A549 (cell line): ENCODE data around the gene MCM5. TPM values are rescaled to one million over a fixed set of nuclear protein-coding genes. Genes with fewer than 3 reads are reported as not detected.

Experiments
- ATAC-seq, 2 experiments: fragments of 200-7000 bp in 1 of 2; fragments of >200 bp in 1 of 2; cut with Nextera tagmentation in 1 of 2; cut with Tn5 transposase in 1 of 2; 3 replicates each; pipeline versions ENCODE4 v1.8.0 to v1.9.1; 2018 to 2020; ENCODE audit warnings: mild to moderate bottlenecking in 1 of 2, moderate library complexity in 1 of 2
- CTCF ChIA-PET: fragments of 300-600 bp; sonication (Branson Sonifier 250); formaldehyde crosslinking; extraction: SDS; loops from one replicate; lab custom pipeline; 2021; ENCODE audit warnings: antibody characterized with exemption, inconsistent platforms; lab: Yijun Ruan, JAX
- POLR2A ChIA-PET: fragments of 350-600 bp; formaldehyde crosslinking; extraction: SDS; loops from one replicate; lab custom pipeline; 2021; ENCODE audit warnings: antibody characterized with exemption, inconsistent platforms; lab: Yijun Ruan, JAX
- DNase-seq, 2 experiments: peaks; one replicate each; pipeline versions ENCODE4 v3.0.0 to v3.0.0-alpha.2; 2011 to 2016; ENCODE audit warnings: low read depth in 1 of 2, low spot score in 1 of 2
- FAIRE-seq: peaks from 2 replicates; lab custom pipeline; 2011; peaks lifted over from hg19 to GRCh38; lab: Jason Lieb, UNC
- H3K27ac ChIP-seq, 2 experiments: fragments of >200 bp; sonication (Bioruptor Twin); formaldehyde crosslinking; 3 replicates each; pipeline ENCODE4 v1.5.1; 2016 to 2017
- H3K4me1 ChIP-seq: fragments of >200 bp; sonication (Bioruptor Twin); formaldehyde crosslinking; 3 replicates; pipeline ENCODE4 v1.6.1; 2016
- H3K4me2 ChIP-seq: fragments of >200 bp; sonication (Bioruptor Twin); formaldehyde crosslinking; 3 replicates; pipeline ENCODE4 v1.6.1; 2016
- H3K4me3 ChIP-seq: fragments of >200 bp; sonication (Bioruptor Twin); formaldehyde crosslinking; 3 replicates; pipeline ENCODE4 v1.5.1; 2016
- H3K9me3 ChIP-seq: fragments of >200 bp; sonication (Bioruptor Twin); formaldehyde crosslinking; 3 replicates; pipeline ENCODE4 v1.6.1; 2016
- CEBPB ChIP-seq, 2 experiments: fragments of >200 bp in 1 of 2; sonication (Bioruptor Twin) in 1 of 2; formaldehyde crosslinking in 1 of 2; IDR thresholded peaks; 2 replicates each; pipeline ENCODE4 v1.6.1; 2012 to 2016
- CHD2 ChIP-seq: fragments of 150-350 bp; IDR thresholded peaks from 2 replicates; pipeline ENCODE4 v1.6.1; 2014; ENCODE audit warnings: low read length; ENCODE audit not compliant: partially characterized antibody
- EHF ChIP-seq: fragments of 250-450 bp; sonication (Bioruptor Pico); IDR thresholded peaks from 2 replicates; pipeline ENCODE4 v1.5.0; 2020; ENCODE audit warnings: mild to moderate bottlenecking
- FOSB ChIP-seq: fragments of 250-450 bp; sonication (Bioruptor Pico); IDR thresholded peaks from 2 replicates; pipeline ENCODE4 v1.5.0; 2020; ENCODE audit warnings: mild to moderate bottlenecking, moderate library complexity
- FOSL2 ChIP-seq, 2 experiments: fragments of 450-650 bp in 1 of 2; fragments of >200 bp in 1 of 2; sonication (Bioruptor Twin) in 1 of 2; formaldehyde crosslinking; IDR thresholded peaks; 2 replicates each; pipeline versions ENCODE4 v1.5.0 to v1.6.1; 2016 to 2020; ENCODE audit warnings: mild to moderate bottlenecking in 1 of 2, moderate library complexity in 1 of 2
- GATA3 ChIP-seq: IDR thresholded peaks from 2 replicates; pipeline ENCODE4 v1.6.1; 2012; ENCODE audit warnings: borderline replicate concordance
- HEYL ChIP-seq: fragments of 250-450 bp; sonication (Bioruptor Pico); IDR thresholded peaks from 2 replicates; pipeline ENCODE4 v1.8.0; 2021; ENCODE audit warnings: mild to moderate bottlenecking, moderate library complexity
- HOXB5 ChIP-seq: fragments of 250-450 bp; sonication (Bioruptor Pico); IDR thresholded peaks from 2 replicates; pipeline ENCODE4 v1.5.0; 2020; ENCODE audit warnings: mild to moderate bottlenecking, moderate library complexity
- KDM1A ChIP-seq: fragments of 200-600 bp; sonication (generic); IDR thresholded peaks from 2 replicates; pipeline ENCODE4 v1.6.1; 2016; ENCODE audit warnings: low read depth, mild to moderate bottlenecking
- MAFK ChIP-seq: fragments of 450-650 bp; IDR thresholded peaks from 2 replicates; pipeline ENCODE4 v1.6.1; 2014; ENCODE audit not compliant: partially characterized antibody
- MYC ChIP-seq: IDR thresholded peaks from 2 replicates; pipeline ENCODE4 v1.6.1; 2012; ENCODE audit warnings: mild to moderate bottlenecking, inconsistent platforms, low read length, improper control_type of control experiment, borderline replicate concordance
- NFE2L2 ChIP-seq: fragments of 150-350 bp; conservative IDR thresholded peaks from 2 replicates; pipeline ENCODE4 v1.6.1; 2014; ENCODE audit warnings: low read length
- POLR2A ChIP-seq: IDR thresholded peaks from 2 replicates; pipeline ENCODE4 v1.6.1; 2012; ENCODE audit warnings: mild to moderate bottlenecking, low read length
- POLR2AphosphoS2 ChIP-seq: conservative IDR thresholded peaks from 2 replicates; pipeline ENCODE4 v1.6.1; 2012; ENCODE audit warnings: low read length, improper control_type of control experiment, inconsistent platforms
- RAD21 ChIP-seq, 2 experiments: fragments of >200 bp in 1 of 2; sonication (Bioruptor Twin) in 1 of 2; formaldehyde crosslinking in 1 of 2; IDR thresholded peaks in 1 of 2; conservative IDR thresholded peaks in 1 of 2; 2 replicates in 1 of 2; 3 replicates in 1 of 2; pipeline ENCODE4 v1.6.1; 2012 to 2018; ENCODE audit warnings: inconsistent platforms in 1 of 2
- RFX5 ChIP-seq: fragments of 450-650 bp; IDR thresholded peaks from 2 replicates; pipeline ENCODE4 v1.7.1; 2014; ENCODE audit warnings: antibody characterized with exemption, mild to moderate bottlenecking, moderate library complexity
- RNF2 ChIP-seq: fragments of 200-600 bp; sonication (generic); IDR thresholded peaks from 2 replicates; pipeline ENCODE4 v1.6.1; 2016; ENCODE audit warnings: low read depth, mild to moderate bottlenecking, antibody characterized with exemption, moderate library complexity, borderline replicate concordance
- SREBF2 ChIP-seq: fragments of 450-650 bp; IDR thresholded peaks from 2 replicates; pipeline ENCODE4 v1.6.1; 2014; ENCODE audit warnings: mild to moderate bottlenecking, moderate library complexity
- TFCP2L1 ChIP-seq: fragments of 250-450 bp; sonication (Bioruptor Pico); IDR thresholded peaks from 2 replicates; pipeline ENCODE4 v1.5.0; 2021; ENCODE audit warnings: mild to moderate bottlenecking
- ZC3H11A ChIP-seq: fragments of 450-650 bp; IDR thresholded peaks from 2 replicates; pipeline ENCODE4 v1.6.1; 2014; ENCODE audit warnings: antibody characterized with exemption, mild to moderate bottlenecking
- ZSCAN20 ChIP-seq: fragments of 250-450 bp; sonication (Bioruptor Pico); IDR thresholded peaks from 2 replicates; pipeline ENCODE4 v1.8.0; 2022; ENCODE audit warnings: mild to moderate bottlenecking, moderate library complexity
- WGBS: methylation state at CpG from one replicate; pipeline ENCODE4 v1.1.6; 2017; ENCODE audit errors: missing lambda C conversion rate; 5-methylcytosine and 5-hydroxymethylcytosine counted together
- polyA plus RNA-seq, 4 experiments: library from polyadenylated mRNA; depleted of rRNA in 3 of 4; stranded (reverse); fragments of >200 nt; fragmentation: RNase III in 1 of 4; extraction: RNeasy Plus Mini Kit Qiagen cat#74134 plus additional on column Dnase treatment in 1 of 4; gene quantifications; 2 replicates in 3 of 4; 3 replicates in 1 of 4; pipeline ENCODE4 v1.2.3, GENCODE V29; 2011 to 2017
- TF ChIP-seq, protein P1 (sequence below): IDR thresholded peaks from 2 replicates; pipeline ENCODE4 v1.6.1; 2012; ENCODE audit warnings: low read depth, borderline replicate concordance
- TF ChIP-seq, protein P2 (sequence below): IDR thresholded peaks from 2 replicates; pipeline ENCODE4 v1.6.1; 2012

The MCM5 gene
- polyA plus RNA-seq, 2 of the 4 experiments (the other 2 are of a cell fraction): 50.2 to 94.4 TPM

DNA sequence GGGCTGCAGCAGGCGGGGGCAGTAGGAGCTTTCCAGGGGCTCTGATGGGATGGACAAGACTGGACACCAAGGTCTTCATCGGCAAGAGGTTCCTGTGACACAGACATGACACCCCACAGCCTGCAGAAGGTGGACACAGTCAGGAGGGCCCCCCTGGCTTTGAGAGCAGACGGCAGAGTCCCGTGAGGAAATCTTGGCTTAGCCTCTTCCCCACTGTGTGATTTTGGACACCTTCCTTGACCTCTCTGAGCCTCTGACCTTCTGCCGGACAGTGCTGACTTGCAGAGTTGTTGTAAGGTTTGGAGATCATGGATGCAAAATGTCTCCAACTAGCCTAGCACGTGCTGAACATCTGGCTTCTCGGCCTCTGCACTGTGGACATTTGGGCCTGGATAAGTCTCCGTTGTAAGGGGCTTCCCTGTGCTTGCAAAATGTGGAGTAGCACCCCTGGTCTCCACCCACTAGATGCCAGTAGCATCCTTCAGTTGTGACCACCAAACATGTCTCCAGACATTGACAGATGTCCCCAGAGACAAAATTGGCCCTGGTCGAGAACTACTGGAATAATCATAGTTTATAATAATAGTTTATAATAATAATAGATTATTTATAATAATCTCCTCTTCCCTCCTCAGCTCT is 54.6 kb downstream of the MCM5 start:
- Histone ChIP-seq H3K4me2 (no peak overlapping the region), H3K4me3 (no peak overlapping the region), H3K9me3 (no peaks in the 10 kb centered on the region), H3K4me1 (no peaks in the 10 kb centered on the region), H3K27ac (no peak overlapping the region)
- FAIRE-seq (no peak), ATAC-seq (peak in 1 of 2 experiments; percentile 40; a peak in 2 of 6 replicates), DNase-seq (no peak)
- no peak for TF ChIP-seq NFE2L2
- TF ChIP-seq ZSCAN20 (CRISPR knock-in tag): no peak
- TF ChIP-seq EHF: no peak
- TF ChIP-seq POLR2AphosphoS2: no peak
- no peak for TF ChIP-seq RNF2
- peak; percentile 16 to 17; a peak in 2 of 5 replicates for TF ChIP-seq RAD21 (conservative IDR thresholded peaks at IDR 0.05 in 1 of 2, IDR thresholded peaks at IDR 0.05 in 1 of 2)
- no peak for TF ChIP-seq GATA3
- ChIA-PET POLR2A (no interaction called here), CTCF (interaction anchor here (0.9 to 1.2 kb wide), 2 partner anchors 16 to 127 kb away, joined by 3 read pairs; no protein-coding TSS in a partner anchor)
- WGBS: 70% methylated on average over 6 of the region's 9 CpGs

DNA sequence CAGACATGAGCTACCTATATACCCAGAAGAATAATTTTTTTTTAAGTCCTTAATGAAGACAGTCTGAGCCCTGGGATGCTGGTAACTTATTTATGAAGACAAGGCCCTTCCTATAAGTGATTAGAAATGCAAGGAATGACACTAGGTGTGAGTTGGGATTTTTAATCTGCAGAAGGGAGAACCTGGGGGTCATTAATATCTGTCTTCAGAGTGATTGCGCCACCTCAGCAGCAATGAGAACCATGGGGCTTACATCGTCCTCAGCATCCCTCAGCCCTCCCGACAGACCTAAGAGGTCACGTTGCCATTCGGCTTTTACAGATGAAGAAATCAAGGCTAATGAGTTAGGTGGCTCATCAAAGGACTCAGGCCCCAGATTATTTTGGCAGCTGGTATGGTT is 55.6 kb downstream of the MCM5 start:
- ATAC-seq (no peak), DNase-seq (no peak), FAIRE-seq (no peak)
- Histone ChIP-seq H3K4me2 (no peak overlapping the region), H3K4me3 (no peak overlapping the region), H3K9me3 (no peaks in the 10 kb centered on the region), H3K27ac (no peak overlapping the region), H3K4me1 (no peaks in the 10 kb centered on the region)
- CTCF ChIA-PET: no interaction called here
- POLR2A ChIA-PET: no interaction called here
- WGBS: 93% methylated on average over 5 of the region's 5 CpGs
- TF ChIP-seq CEBPB (IDR thresholded peaks at IDR 0.05): peak in 1 of 2 experiments; percentile 13; a peak in 1 of 4 replicates
- TF ChIP-seq, protein P1, sequence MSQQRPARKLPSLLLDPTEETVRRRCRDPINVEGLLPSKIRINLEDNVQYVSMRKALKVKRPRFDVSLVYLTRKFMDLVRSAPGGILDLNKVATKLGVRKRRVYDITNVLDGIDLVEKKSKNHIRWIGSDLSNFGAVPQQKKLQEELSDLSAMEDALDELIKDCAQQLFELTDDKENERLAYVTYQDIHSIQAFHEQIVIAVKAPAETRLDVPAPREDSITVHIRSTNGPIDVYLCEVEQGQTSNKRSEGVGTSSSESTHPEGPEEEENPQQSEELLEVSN: no peak
- no peak for TF ChIP-seq HOXB5 (CRISPR knock-in tag)
- TF ChIP-seq RFX5: no peak
- TF ChIP-seq, protein P2, sequence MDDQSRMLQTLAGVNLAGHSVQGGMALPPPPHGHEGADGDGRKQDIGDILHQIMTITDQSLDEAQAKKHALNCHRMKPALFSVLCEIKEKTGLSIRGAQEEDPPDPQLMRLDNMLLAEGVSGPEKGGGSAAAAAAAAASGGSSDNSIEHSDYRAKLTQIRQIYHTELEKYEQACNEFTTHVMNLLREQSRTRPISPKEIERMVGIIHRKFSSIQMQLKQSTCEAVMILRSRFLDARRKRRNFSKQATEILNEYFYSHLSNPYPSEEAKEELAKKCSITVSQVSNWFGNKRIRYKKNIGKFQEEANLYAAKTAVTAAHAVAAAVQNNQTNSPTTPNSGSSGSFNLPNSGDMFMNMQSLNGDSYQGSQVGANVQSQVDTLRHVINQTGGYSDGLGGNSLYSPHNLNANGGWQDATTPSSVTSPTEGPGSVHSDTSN: no peak

DNA sequence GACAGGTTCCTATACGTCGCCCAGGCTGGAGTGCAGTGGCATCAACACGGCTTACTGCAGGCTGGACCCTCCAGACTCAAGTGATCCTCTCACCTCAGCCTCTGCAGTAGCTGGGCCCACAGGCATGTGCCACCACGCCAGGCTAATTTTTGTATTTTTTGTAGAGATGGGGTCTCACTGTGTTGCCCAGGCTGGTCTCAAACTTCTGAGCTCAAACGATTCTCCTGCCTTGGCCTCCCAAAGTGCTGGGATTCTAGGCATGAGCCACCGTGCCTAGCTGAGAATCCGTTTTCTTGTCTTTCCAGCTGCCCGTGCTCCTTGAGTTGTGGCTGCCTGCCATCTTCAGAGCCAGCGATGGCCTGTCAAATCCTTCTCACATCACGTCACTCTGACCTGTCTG is 56.8 kb downstream of the MCM5 start:
- no peak for ATAC-seq
- POLR2A ChIA-PET: no interaction called here

More for the DNA sequence above, 56.8 kb downstream of the MCM5 start:
- H3K4me2 ChIP-seq: no peak overlapping the region
- no peaks in the 10 kb centered on the region for H3K4me1 ChIP-seq
- FAIRE-seq (no peak), DNase-seq (no peak)
- TF ChIP-seq FOSL2 (IDR thresholded peaks at IDR 0.05) (no peak), FOSL2 (CRISPR knock-in tag; IDR thresholded peaks at IDR 0.05) (no peak), MAFK (no peak), SREBF2 (no peak), MYC (no peak), KDM1A (no peak), POLR2AphosphoS2 (no peak), ZC3H11A (no peak), FOSB (CRISPR knock-in tag) (no peak), RAD21 (conservative IDR thresholded peaks at IDR 0.05 in 1 of 2, IDR thresholded peaks at IDR 0.05 in 1 of 2) (no peak), GATA3 (no peak), TFCP2L1 (no peak), CHD2 (no peak), POLR2A (no peak), HEYL (CRISPR knock-in tag) (no peak)
- TF ChIP-seq, protein P2: no peak
- WGBS: 88% methylated on average over 10 of the region's 10 CpGs
- H3K9me3 ChIP-seq: no peaks in the 10 kb centered on the region
- no peak overlapping the region for H3K4me3 ChIP-seq
- H3K27ac ChIP-seq: no peak overlapping the region
- CTCF ChIA-PET: interaction anchor here (1.0 to 1.3 kb wide), 2 partner anchors 12 to 26 kb away, joined by 3 to 4 read pairs; no protein-coding TSS in a partner anchor
